Right atrium auricular region (tissue), 2 donors: ENCODE measurements around the gene MDP1. TPM values are rescaled to one million over a fixed set of nuclear protein-coding genes. Genes with fewer than 3 reads are reported as not detected.

Experiments used
- DNase-seq: peaks from one replicate; pipeline ENCODE4 v3.0.0-alpha.2; 2019; ENCODE audit warnings: low spot score
- H3K27ac ChIP-seq, 2 donors: fragments of 200-600 bp; sonication (generic); 1 replicate in 1 of 2; 2 replicates in 1 of 2; pipeline ENCODE4 v1.5.1; 2016 to 2019
- H3K27me3 ChIP-seq, 2 donors: fragments of 200-600 bp; sonication (generic); one replicate each; pipeline versions ENCODE4 v1.5.1 to v1.6.0; 2017 to 2019
- H3K36me3 ChIP-seq: fragments of 200-600 bp; sonication (generic); one replicate; pipeline ENCODE4 v1.5.1; 2016
- H3K4me1 ChIP-seq, 2 donors: fragments of 200-600 bp; sonication (generic); one replicate each; pipeline versions ENCODE4 v1.5.1 to v1.6.0; 2017 to 2019
- H3K4me3 ChIP-seq, 2 donors: fragments of 200-600 bp; sonication (generic); 1 replicate in 1 of 2; 2 replicates in 1 of 2; pipeline ENCODE4 v1.5.1; 2017 to 2019; ENCODE audit warnings: mild to moderate bottlenecking in 1 of 2, moderate library complexity in 1 of 2
- H3K9me3 ChIP-seq, 2 donors: fragments of 200-600 bp; sonication (generic); one replicate each; pipeline ENCODE4 v1.5.1; 2019
- total RNA-seq, 2 donors: library from RNA; depleted of rRNA; stranded (reverse); fragments of >200 nt; gene quantifications; one replicate each; pipeline ENCODE4 v1.1.0, GENCODE V29; 2016
- TF ChIP-seq, protein P1 (sequence below), 2 donors: fragments of 200-600 bp; sonication (generic); IDR thresholded peaks; one replicate each; pipeline ENCODE4 v1.5.1; 2019; ENCODE audit warnings: antibody characterized with exemption in 2 of 2

Gene MDP1
- total RNA-seq, 2 donors from 2014 or later = 15.5 to 19.7 TPM

- TF ChIP-seq, protein P1, sequence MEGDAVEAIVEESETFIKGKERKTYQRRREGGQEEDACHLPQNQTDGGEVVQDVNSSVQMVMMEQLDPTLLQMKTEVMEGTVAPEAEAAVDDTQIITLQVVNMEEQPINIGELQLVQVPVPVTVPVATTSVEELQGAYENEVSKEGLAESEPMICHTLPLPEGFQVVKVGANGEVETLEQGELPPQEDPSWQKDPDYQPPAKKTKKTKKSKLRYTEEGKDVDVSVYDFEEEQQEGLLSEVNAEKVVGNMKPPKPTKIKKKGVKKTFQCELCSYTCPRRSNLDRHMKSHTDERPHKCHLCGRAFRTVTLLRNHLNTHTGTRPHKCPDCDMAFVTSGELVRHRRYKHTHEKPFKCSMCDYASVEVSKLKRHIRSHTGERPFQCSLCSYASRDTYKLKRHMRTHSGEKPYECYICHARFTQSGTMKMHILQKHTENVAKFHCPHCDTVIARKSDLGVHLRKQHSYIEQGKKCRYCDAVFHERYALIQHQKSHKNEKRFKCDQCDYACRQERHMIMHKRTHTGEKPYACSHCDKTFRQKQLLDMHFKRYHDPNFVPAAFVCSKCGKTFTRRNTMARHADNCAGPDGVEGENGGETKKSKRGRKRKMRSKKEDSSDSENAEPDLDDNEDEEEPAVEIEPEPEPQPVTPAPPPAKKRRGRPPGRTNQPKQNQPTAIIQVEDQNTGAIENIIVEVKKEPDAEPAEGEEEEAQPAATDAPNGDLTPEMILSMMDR (IDR thresholded peaks at IDR 0.05) = no peak
- no peaks in the 10 kb centered on the region for H3K27me3 ChIP-seq
- H3K27ac ChIP-seq = peak overlapping the region; percentile 89 to 90
- peaks cover 0 to 34% of the 10 kb centered on the region in 2 donors for H3K4me1 ChIP-seq
- peaks cover 7% of the 10 kb centered on the region for H3K36me3 ChIP-seq
- DNase-seq = no peak
- H3K9me3 ChIP-seq = no peaks in the 10 kb centered on the region
- peak overlapping the region in 1 of 2 donors; percentile 72 for H3K4me3 ChIP-seq
Measured at GRCh38 chr14:24216345-24216699, 456 bp upstream of the MDP1 start.

DNA sequence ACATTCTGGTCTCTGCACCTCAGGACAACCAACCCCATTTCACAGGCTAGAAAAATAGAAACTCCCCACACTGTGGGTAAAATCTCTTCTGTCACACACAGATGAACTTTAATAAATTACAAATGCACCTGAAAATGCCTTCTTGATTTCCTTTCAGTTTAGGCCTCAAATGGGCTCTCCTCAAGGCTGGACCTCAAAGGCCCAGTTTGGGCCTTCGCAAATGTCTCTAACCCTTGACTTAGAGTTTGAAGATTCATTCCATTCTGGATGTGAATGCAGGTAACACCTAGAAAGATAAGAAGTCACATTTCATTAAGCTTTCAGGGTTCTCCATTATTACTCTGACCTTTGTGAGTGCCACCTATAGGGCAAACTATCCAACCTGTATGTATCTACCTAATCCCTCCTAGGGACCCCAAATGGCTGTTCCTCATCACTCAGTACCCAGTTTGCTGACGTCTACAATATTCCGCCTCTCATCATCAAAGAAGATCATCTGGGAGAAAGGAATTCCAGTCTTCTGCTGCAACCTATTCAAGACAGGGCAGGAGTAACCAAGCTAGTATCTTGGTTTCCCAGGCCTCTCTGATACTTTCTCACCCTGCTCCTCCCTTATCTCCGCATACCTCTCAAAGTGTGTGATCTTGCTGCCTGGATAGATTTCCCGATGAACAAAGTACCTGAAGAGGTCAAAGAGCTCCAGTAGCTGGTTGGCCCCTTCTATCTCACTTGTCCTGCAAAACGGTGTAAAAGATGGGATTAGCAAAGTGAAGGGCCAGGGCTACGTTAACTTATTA, 1.8 kb downstream of the MDP1 start:
- Histone ChIP-seq H3K4me1 (peaks cover 0 to 35% of the 10 kb centered on the region in 2 donors), H3K27me3 (no peaks in the 10 kb centered on the region), H3K4me3 (peak overlapping the region; percentile 78 to 93), H3K36me3 (peaks cover 18% of the 10 kb centered on the region), H3K27ac (peak overlapping the region; percentile 89 to 97), H3K9me3 (no peaks in the 10 kb centered on the region)
- no peak for DNase-seq
- TF ChIP-seq, protein P1 (IDR thresholded peaks at IDR 0.05) = no peak

DNA sequence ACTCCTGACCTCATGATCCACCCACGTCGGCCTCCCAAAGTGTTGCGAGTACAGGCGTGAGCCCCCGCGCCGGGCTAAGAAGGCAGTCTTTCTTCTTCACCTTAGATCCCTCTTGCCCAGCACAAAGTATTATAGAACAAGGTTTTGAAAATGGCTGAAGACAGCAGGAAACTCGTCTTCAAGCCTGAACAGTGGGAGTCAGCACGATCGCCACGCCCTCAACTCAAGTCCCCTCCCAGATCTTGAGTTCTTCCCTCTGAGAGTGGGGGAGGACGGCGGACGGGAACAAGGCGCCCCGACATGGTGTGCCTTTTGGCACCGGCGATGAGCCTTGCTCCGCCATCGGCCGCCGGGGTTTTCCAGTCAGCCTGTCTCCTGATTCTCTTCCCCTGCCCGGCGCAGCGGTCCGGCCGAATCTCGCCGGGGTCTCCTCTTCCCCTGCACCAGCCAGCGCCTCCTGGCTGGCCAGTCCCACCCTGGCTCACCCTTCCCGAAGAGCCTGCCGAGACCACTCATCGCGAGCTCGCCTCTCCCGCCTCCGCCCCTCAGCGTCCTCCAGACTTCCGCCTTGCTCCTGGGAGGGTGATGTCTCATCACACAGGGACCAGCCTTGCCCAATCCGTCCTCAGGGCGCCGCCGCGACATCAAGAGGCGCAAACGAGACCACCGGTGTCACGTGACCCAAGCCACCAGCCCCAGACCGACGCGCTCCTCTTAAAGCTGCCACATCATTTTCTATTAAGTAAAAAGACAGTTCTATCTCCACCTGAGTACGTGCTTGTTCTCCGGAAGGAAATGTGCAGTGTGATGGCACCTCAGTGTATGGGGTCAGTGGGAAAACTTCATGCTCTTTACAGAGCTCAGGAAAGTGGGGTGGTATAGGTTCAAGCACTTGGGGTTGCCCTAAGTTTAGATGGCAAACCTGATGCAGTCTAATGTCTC, 2.7 kb downstream of the MDP1 start, which contains the start of gene CHMP4A:
CHMP4A (minus strand) TSS at position 565 of the 942 bp plus-strand sequence; CDS start at position 516, 49 bp downstream.
- peaks cover 22% of the 10 kb centered on the region for H3K36me3 ChIP-seq
- DNase-seq = peak; percentile 99

DNA sequence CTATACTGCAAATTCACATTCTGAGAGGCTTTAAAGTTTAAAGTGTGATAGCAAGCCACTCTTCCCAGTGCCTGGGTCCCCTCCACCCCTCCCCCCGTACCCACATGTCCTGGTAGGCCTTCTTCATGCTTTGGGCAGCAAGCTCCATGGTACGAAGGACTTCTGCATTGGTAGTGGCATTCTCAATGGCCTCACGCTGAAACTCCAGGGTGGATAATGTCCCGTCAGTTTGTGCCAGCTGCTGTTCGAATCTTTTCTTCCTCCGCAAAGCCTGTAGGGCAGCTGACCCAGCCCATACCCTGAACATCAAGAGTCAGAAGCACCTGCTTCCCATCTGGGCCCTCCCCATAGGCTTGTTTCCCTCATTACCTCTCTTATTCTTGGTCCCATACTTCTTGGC, 4.6 kb downstream of the MDP1 start:
- no peaks in the 10 kb centered on the region for H3K27me3 ChIP-seq
- no peaks in the 10 kb centered on the region for H3K9me3 ChIP-seq
- TF ChIP-seq, protein P1 (IDR thresholded peaks at IDR 0.05) = no peak
- no peak overlapping the region for H3K27ac ChIP-seq
- H3K36me3 ChIP-seq = peaks cover 30% of the 10 kb centered on the region
- no peak for DNase-seq
- H3K4me3 ChIP-seq = no peak overlapping the region
- peaks cover 0 to 33% of the 10 kb centered on the region in 2 donors for H3K4me1 ChIP-seq

More for the DNA sequence above, 2.7 kb downstream of the MDP1 start, which contains the start of gene CHMP4A:
- Histone ChIP-seq H3K9me3 (no peaks in the 10 kb centered on the region), H3K4me3 (peak within 1 kb of the TSS; percentile 78 to 93), H3K27me3 (no peaks in the 10 kb centered on the region), H3K27ac (peak within 1 kb of the TSS; percentile 89 to 97), H3K4me1 (peaks cover 0 to 35% of the 10 kb centered on the region in 2 donors)
- TF ChIP-seq, protein P1 (IDR thresholded peaks at IDR 0.05) = peak in 1 of 2 donors; percentile 39

GRCh38 chr14:24207625-24208024, 8.2 kb downstream of the MDP1 start:
- H3K9me3 ChIP-seq = no peaks in the 10 kb centered on the region
- no peak overlapping the region for H3K27ac ChIP-seq
- DNase-seq = no peak
- H3K27me3 ChIP-seq = no peaks in the 10 kb centered on the region
- peaks cover 0 to 12% of the 10 kb centered on the region in 2 donors for H3K4me1 ChIP-seq
- no peak overlapping the region for H3K4me3 ChIP-seq
- peaks cover 35% of the 10 kb centered on the region for H3K36me3 ChIP-seq
- TF ChIP-seq, protein P1 (IDR thresholded peaks at IDR 0.05) = no peak
